Measurements from ENCODE around the gene KCNA4. TPM values are rescaled to one million over a fixed set of nuclear protein-coding genes. Genes with fewer than 3 reads are reported as not detected.

Gene KCNA4
- total and polyA plus RNA-seq, 2 of the 4 experiments (the other 2 are of a cell fraction): not detected

DNA sequence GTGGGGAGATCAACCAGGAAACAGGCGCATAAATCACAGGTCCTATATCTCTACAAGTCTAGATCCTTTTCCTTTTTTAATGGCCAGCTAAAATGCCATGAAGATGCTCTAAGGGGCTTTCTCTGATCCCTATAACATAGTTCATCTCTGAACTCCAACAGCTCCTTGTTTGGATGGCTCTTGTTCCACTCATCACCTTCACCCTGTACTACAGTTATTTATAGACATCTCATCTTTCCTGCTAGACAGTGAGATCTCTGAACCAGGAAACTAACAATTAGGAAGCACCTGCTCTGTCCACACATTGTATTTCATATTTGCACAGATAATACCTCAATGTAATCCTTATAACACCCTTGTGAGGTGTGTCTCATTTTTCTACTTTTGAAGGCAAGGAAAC is 31.6 kb downstream of the KCNA4 start:
- intact Hi-C loops (cut with micrococcal nuclease): no loop called here
- BruUV-seq (replicated peaks): no TSS peak

More for the DNA sequence above, 31.6 kb downstream of the KCNA4 start:
- Histone ChIP-seq H4K5ac (ENCODE audit: low read depth, low read length) (no peak overlapping the region), H2AK9ac (replicated peaks; ENCODE audit: low read depth, low read length, poor library complexity) (no peak overlapping the region), H2BK5ac (ENCODE audit: low read depth, low read length, poor library complexity, severe bottlenecking) (no peak overlapping the region), H3K4me2 (ENCODE audit: low read depth, low read length) (no peak overlapping the region), H3K56ac (ENCODE audit: extremely low read depth, insufficient read depth, low read length) (no peak overlapping the region), H2BK120ac (ENCODE audit: low read depth, low read length) (no peak overlapping the region), H2AFZ (replicated peaks; ENCODE audit: low read length, poor library complexity) (no peak overlapping the region), H3K9me1 (ENCODE audit: insufficient read depth, low read length) (no peaks in the 10 kb centered on the region), H4K8ac (ENCODE audit: low read depth in 2 of 2, low read length in 2 of 2) (no peak overlapping the region), H3K4me3 (ENCODE audit: insufficient read depth, low read depth, low read length) (no peak overlapping the region), H3K9me3 (ENCODE audit: control insufficient read depth, insufficient read depth, low read length) (no peaks in the 10 kb centered on the region), H4K91ac (ENCODE audit: insufficient read depth, low read depth, low read length) (no peak overlapping the region), H3K36me3 (ENCODE audit: control insufficient read depth, insufficient read depth, low read length) (no peaks in the 10 kb centered on the region), H3K79me1 (ENCODE audit: low read depth in 1 of 2, low read length in 2 of 2) (no peaks in the 10 kb centered on the region), H3K27me3 (ENCODE audit: control insufficient read depth, insufficient read depth, low read length) (no peaks in the 10 kb centered on the region), H2BK15ac (ENCODE audit: low read depth, low read length) (no peak overlapping the region), H3K27ac (ENCODE audit: insufficient read depth, low read length) (no peak overlapping the region), H4K20me1 (ENCODE audit: insufficient read depth, low read length) (no peaks in the 10 kb centered on the region), H3K23ac (ENCODE audit: low read depth, low read length) (no peak overlapping the region), H3K18ac (ENCODE audit: low read depth, low read length) (no peak overlapping the region), H3K14ac (replicated peaks; ENCODE audit: low read depth, low read length) (no peak overlapping the region), H2AK5ac (ENCODE audit: low read depth, low read length) (no peak overlapping the region), H3K4me1 (ENCODE audit: control insufficient read depth, insufficient read depth, low read length) (no peaks in the 10 kb centered on the region), H2BK20ac (ENCODE audit: low read depth, low read length) (no peak overlapping the region), H3K4ac (ENCODE audit: low read depth, low read length) (no peak overlapping the region), H3K9ac (ENCODE audit: low read depth, low read length) (no peak overlapping the region)
- ATAC-seq (ENCODE audit: low read depth): no peak
- in situ Hi-C loops (cut with MboI; ENCODE audit: low sequenced_read_pairs): no loop called here
- no peak for TF ChIP-seq MXI1 (IDR thresholded peaks at IDR 0.05; ENCODE audit: borderline replicate concordance, low read depth, low read length)
- no peak for TF ChIP-seq MAZ (IDR thresholded peaks at IDR 0.05; ENCODE audit: borderline replicate concordance, low read depth, low read length)
- no peak for TF ChIP-seq POLR2A (IDR thresholded peaks at IDR 0.05; ENCODE audit: low read depth, low read length)
- TF ChIP-seq, protein P1, sequence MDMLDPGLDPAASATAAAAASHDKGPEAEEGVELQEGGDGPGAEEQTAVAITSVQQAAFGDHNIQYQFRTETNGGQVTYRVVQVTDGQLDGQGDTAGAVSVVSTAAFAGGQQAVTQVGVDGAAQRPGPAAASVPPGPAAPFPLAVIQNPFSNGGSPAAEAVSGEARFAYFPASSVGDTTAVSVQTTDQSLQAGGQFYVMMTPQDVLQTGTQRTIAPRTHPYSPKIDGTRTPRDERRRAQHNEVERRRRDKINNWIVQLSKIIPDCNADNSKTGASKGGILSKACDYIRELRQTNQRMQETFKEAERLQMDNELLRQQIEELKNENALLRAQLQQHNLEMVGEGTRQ (IDR thresholded peaks at IDR 0.05; ENCODE audit: low read depth, low read length): no peak
- TF ChIP-seq MAFK (IDR thresholded peaks at IDR 0.05; ENCODE audit: low read depth, low read length): no peak
- no peak for TF ChIP-seq BHLHE40 (IDR thresholded peaks at IDR 0.05; ENCODE audit: low read depth, low read length)
- TF ChIP-seq RAD21 (IDR thresholded peaks at IDR 0.05; ENCODE audit: low read length): no peak
- no peak for TF ChIP-seq CEBPB (IDR thresholded peaks at IDR 0.05; ENCODE audit: low read depth, low read length)
- TF ChIP-seq RFX5 (IDR thresholded peaks at IDR 0.05; ENCODE audit: low read depth, low read length): no peak
- TF ChIP-seq, protein P2, sequence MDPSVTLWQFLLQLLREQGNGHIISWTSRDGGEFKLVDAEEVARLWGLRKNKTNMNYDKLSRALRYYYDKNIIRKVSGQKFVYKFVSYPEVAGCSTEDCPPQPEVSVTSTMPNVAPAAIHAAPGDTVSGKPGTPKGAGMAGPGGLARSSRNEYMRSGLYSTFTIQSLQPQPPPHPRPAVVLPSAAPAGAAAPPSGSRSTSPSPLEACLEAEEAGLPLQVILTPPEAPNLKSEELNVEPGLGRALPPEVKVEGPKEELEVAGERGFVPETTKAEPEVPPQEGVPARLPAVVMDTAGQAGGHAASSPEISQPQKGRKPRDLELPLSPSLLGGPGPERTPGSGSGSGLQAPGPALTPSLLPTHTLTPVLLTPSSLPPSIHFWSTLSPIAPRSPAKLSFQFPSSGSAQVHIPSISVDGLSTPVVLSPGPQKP (IDR thresholded peaks at IDR 0.05; ENCODE audit: borderline replicate concordance, low read depth, low read length): no peak
- no peak for TF ChIP-seq RCOR1 (IDR thresholded peaks at IDR 0.05; ENCODE audit: insufficient replicate concordance, low read length)
- TF ChIP-seq NFE2L2 (IDR thresholded peaks at IDR 0.05; ENCODE audit: low read depth, low read length): no peak
- dilution Hi-C loops (cut with HindIII; ENCODE audit: low sequenced_read_pairs, unreplicated experiment): no loop called here
- WGBS, 2 experiments (ENCODE audit: extremely low coverage in 2 of 2, insufficient read length in 1 of 2): no CpG with 5 or more reads among the region's 1 CpG
- ChIA-PET POLR2A (ENCODE audit: unreplicated experiment) (no interaction called here), CTCF (no interaction called here)
- DNase-seq: no peak

Data from IMR-90 (cell line).